Measurements from ENCODE around the gene RERE.

DNA sequence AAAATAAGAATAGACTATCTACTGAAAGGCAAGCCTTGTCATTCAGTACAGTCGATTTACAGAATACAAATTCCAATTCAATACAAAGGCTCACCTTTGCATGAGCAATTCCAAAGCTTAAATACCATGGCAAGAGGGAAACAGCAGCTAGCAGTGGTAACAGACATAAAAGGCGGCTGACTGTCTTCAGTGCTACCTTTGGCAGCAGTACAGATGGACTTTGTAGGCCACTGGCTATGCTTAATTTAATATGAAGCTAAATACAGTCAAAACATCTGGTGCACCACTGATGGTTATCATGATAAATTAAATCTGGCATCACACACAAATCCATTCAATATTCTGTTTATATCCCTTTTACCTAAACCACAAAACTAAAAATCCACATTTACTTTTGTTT lies 62.4 kb downstream of the RERE start:
- no peak for TF ChIP-seq ZNF19 (tag by site-specific recombination; IDR thresholded peaks at IDR 0.05; ENCODE audit: low read depth)
- TF ChIP-seq, protein P1, sequence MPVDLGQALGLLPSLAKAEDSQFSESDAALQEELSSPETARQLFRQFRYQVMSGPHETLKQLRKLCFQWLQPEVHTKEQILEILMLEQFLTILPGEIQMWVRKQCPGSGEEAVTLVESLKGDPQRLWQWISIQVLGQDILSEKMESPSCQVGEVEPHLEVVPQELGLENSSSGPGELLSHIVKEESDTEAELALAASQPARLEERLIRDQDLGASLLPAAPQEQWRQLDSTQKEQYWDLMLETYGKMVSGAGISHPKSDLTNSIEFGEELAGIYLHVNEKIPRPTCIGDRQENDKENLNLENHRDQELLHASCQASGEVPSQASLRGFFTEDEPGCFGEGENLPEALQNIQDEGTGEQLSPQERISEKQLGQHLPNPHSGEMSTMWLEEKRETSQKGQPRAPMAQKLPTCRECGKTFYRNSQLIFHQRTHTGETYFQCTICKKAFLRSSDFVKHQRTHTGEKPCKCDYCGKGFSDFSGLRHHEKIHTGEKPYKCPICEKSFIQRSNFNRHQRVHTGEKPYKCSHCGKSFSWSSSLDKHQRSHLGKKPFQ (tag by site-specific recombination; IDR thresholded peaks at IDR 0.05) = no peak
- TF ChIP-seq, protein P2, sequence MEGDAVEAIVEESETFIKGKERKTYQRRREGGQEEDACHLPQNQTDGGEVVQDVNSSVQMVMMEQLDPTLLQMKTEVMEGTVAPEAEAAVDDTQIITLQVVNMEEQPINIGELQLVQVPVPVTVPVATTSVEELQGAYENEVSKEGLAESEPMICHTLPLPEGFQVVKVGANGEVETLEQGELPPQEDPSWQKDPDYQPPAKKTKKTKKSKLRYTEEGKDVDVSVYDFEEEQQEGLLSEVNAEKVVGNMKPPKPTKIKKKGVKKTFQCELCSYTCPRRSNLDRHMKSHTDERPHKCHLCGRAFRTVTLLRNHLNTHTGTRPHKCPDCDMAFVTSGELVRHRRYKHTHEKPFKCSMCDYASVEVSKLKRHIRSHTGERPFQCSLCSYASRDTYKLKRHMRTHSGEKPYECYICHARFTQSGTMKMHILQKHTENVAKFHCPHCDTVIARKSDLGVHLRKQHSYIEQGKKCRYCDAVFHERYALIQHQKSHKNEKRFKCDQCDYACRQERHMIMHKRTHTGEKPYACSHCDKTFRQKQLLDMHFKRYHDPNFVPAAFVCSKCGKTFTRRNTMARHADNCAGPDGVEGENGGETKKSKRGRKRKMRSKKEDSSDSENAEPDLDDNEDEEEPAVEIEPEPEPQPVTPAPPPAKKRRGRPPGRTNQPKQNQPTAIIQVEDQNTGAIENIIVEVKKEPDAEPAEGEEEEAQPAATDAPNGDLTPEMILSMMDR (tag by site-specific recombination; IDR thresholded peaks at IDR 0.05) = no peak
- TF ChIP-seq PRDM1 (tag by site-specific recombination; IDR thresholded peaks at IDR 0.05) = no peak
- TF ChIP-seq ZNF768 (tag by site-specific recombination; IDR thresholded peaks at IDR 0.05) = no peak
- TF ChIP-seq, protein P3, sequence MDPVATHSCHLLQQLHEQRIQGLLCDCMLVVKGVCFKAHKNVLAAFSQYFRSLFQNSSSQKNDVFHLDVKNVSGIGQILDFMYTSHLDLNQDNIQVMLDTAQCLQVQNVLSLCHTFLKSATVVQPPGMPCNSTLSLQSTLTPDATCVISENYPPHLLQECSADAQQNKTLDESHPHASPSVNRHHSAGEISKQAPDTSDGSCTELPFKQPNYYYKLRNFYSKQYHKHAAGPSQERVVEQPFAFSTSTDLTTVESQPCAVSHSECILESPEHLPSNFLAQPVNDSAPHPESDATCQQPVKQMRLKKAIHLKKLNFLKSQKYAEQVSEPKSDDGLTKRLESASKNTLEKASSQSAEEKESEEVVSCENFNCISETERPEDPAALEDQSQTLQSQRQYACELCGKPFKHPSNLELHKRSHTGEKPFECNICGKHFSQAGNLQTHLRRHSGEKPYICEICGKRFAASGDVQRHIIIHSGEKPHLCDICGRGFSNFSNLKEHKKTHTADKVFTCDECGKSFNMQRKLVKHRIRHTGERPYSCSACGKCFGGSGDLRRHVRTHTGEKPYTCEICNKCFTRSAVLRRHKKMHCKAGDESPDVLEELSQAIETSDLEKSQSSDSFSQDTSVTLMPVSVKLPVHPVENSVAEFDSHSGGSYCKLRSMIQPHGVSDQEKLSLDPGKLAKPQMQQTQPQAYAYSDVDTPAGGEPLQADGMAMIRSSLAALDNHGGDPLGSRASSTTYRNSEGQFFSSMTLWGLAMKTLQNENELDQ (tag by site-specific recombination; IDR thresholded peaks at IDR 0.05; ENCODE audit: low read depth) = no peak
- TF ChIP-seq YY1 (tag by site-specific recombination; IDR thresholded peaks at IDR 0.05) = no peak
- TF ChIP-seq, protein P4, sequence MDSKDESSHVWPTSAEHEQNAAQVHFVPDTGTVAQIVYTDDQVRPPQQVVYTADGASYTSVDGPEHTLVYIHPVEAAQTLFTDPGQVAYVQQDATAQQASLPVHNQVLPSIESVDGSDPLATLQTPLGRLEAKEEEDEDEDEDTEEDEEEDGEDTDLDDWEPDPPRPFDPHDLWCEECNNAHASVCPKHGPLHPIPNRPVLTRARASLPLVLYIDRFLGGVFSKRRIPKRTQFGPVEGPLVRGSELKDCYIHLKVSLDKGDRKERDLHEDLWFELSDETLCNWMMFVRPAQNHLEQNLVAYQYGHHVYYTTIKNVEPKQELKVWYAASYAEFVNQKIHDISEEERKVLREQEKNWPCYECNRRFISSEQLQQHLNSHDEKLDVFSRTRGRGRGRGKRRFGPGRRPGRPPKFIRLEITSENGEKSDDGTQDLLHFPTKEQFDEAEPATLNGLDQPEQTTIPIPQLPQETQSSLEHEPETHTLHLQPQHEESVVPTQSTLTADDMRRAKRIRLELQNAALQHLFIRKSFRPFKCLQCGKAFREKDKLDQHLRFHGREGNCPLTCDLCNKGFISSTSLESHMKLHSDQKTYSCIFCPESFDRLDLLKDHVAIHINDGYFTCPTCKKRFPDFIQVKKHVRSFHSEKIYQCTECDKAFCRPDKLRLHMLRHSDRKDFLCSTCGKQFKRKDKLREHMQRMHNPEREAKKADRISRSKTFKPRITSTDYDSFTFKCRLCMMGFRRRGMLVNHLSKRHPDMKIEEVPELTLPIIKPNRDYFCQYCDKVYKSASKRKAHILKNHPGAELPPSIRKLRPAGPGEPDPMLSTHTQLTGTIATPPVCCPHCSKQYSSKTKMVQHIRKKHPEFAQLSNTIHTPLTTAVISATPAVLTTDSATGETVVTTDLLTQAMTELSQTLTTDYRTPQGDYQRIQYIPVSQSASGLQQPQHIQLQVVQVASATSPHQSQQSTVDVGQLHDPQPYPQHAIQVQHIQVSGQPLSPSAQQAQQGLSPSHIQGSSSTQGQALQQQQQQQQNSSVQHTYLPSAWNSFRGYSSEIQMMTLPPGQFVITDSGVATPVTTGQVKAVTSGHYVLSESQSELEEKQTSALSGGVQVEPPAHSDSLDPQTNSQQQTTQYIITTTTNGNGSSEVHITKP (tag by site-specific recombination; IDR thresholded peaks at IDR 0.05) = no peak
- TF ChIP-seq GFI1B (tag by site-specific recombination; IDR thresholded peaks at IDR 0.05) = no peak

Measured in HEK293 (cell line).